Upper lobe of right lung (tissue), 1 donor: ENCODE data around the gene OR2T5. TPM values are rescaled to one million over a fixed set of nuclear protein-coding genes. Genes with fewer than 3 reads are reported as not detected.
"Not testable (repeated sequence)": the region's sequence is repeated elsewhere in the genome, so short reads cannot be mapped to it uniquely, and the experiment has no call there.

Experiments used
- ATAC-seq: fragments of 200-7000 bp; cut with Tn5 transposase; one replicate; pipeline ENCODE4 v1.9.1; 2020; ENCODE audit warnings: mild to moderate bottlenecking, moderate library complexity
- DNase-seq: peaks from one replicate; pipeline ENCODE4 v3.0.0-alpha.2; 2020
- H3K27ac ChIP-seq: fragments of 200-600 bp; one replicate; pipeline ENCODE4 v1.8.0; 2022
- H3K27me3 ChIP-seq: fragments of 200-600 bp; one replicate; pipeline ENCODE4 v1.8.0; 2022; ENCODE audit warnings: mild to moderate bottlenecking
- H3K36me3 ChIP-seq: fragments of 200-600 bp; one replicate; pipeline ENCODE4 v1.8.0; 2022
- H3K4me1 ChIP-seq: fragments of 200-600 bp; one replicate; pipeline ENCODE4 v1.8.0; 2022
- H3K4me3 ChIP-seq: fragments of 200-600 bp; one replicate; pipeline ENCODE4 v1.8.0; 2022; ENCODE audit warnings: mild to moderate bottlenecking
- H3K9me3 ChIP-seq: fragments of 200-600 bp; one replicate; pipeline ENCODE4 v1.8.0; 2022
- CTCF ChIP-seq: fragments of 200-600 bp; IDR thresholded peaks from one replicate; pipeline ENCODE4 v1.8.0; 2022; ENCODE audit warnings: antibody characterized with exemption
- intact Hi-C: fragments of 100-400 bp; cut with DNase I; formaldehyde crosslinking; loops from one replicate; pipeline ENCODE4 v1.11.0; 2022
- total RNA-seq: library from RNA; stranded (reverse); fragmentation: NEBNext Ultra II Directional; extraction: Animal tissue kit (Norgen Biotek cat#: 25700); gene quantifications from one replicate; pipeline ENCODE4 v1.2.1, GENCODE V29; 2021
- donor health status: DM: no; HTN: yes; CAD: no; lungs with severe emphysema.

The OR2T5 gene
- total RNA-seq, 1 donor from 2014 or later: not detected

- no peaks in the 10 kb centered on the region for H3K27me3 ChIP-seq
- no peaks in the 10 kb centered on the region for H3K4me1 ChIP-seq
- ATAC-seq (no peak), DNase-seq (no peak)
- H3K36me3 ChIP-seq: no peaks in the 10 kb centered on the region
- H3K4me3 ChIP-seq: no peak overlapping the region
- intact Hi-C loops: no loop called here
- TF ChIP-seq CTCF: no peak
- no peak overlapping the region for H3K27ac ChIP-seq
- H3K9me3 ChIP-seq: no peaks in the 10 kb centered on the region
Measured at GRCh38 chr1:248471154-248471553, 17.2 kb upstream of the OR2T5 start.

- not testable (repeated sequence) for H3K4me3 ChIP-seq
Measured at GRCh38 chr1:248472111-248472510, 16.3 kb upstream of the OR2T5 start.

GRCh38 chr1:248473051-248473450 is 15.3 kb upstream of the OR2T5 start, which contains the start of gene OR2T3:
TSS of gene OR2T3 (plus strand) at chr1:248473351. CDS start at chr1:248473351, 0 bp downstream.
- intact Hi-C loops, H3K27ac ChIP-seq, ATAC-seq, H3K36me3 ChIP-seq, H3K4me3 ChIP-seq, H3K27me3 ChIP-seq, DNase-seq, H3K4me1 ChIP-seq, H3K9me3 ChIP-seq: not testable (repeated sequence)

More at GRCh38 chr1:248472111-248472510, 16.3 kb upstream of the OR2T5 start:
- H3K4me1 ChIP-seq, intact Hi-C loops, DNase-seq, H3K27ac ChIP-seq, H3K36me3 ChIP-seq, H3K9me3 ChIP-seq, ATAC-seq, H3K27me3 ChIP-seq: not testable (repeated sequence)

GRCh38 chr1:248475660-248476059 is 12.7 kb upstream of the OR2T5 start:
- intact Hi-C loops, ATAC-seq, H3K27me3 ChIP-seq, H3K4me1 ChIP-seq, H3K36me3 ChIP-seq, H3K4me3 ChIP-seq, H3K9me3 ChIP-seq, DNase-seq, H3K27ac ChIP-seq: not testable (repeated sequence)

- ATAC-seq, H3K27me3 ChIP-seq, H3K27ac ChIP-seq, intact Hi-C loops, H3K4me3 ChIP-seq, H3K4me1 ChIP-seq, H3K36me3 ChIP-seq, DNase-seq, H3K9me3 ChIP-seq: not testable (repeated sequence)
Measured at GRCh38 chr1:248481686-248482579, 6.5 kb upstream of the OR2T5 start.

- H3K36me3 ChIP-seq, H3K4me3 ChIP-seq, ATAC-seq, intact Hi-C loops, H3K27ac ChIP-seq, H3K27me3 ChIP-seq, H3K9me3 ChIP-seq, H3K4me1 ChIP-seq, DNase-seq: not testable (repeated sequence)
Measured at GRCh38 chr1:248496661-248497060, 8.3 kb downstream of the OR2T5 start.

- H3K9me3 ChIP-seq, H3K4me1 ChIP-seq, H3K36me3 ChIP-seq, intact Hi-C loops, H3K27me3 ChIP-seq, H3K4me3 ChIP-seq, H3K27ac ChIP-seq, DNase-seq: not testable (repeated sequence)
- peak; percentile 35 for ATAC-seq
Measured at GRCh38 chr1:248500305-248501035, 12.1 kb downstream of the OR2T5 start.

GRCh38 chr1:248507773-248508172 is 19.4 kb downstream of the OR2T5 start, which contains the start of gene OR2G6:
TSS of gene OR2G6 (plus strand) at chr1:248508073. CDS start at chr1:248521647, 13,574 bp downstream.
- H3K27me3 ChIP-seq, DNase-seq, ATAC-seq, H3K9me3 ChIP-seq, H3K4me1 ChIP-seq, H3K36me3 ChIP-seq, intact Hi-C loops, H3K27ac ChIP-seq, H3K4me3 ChIP-seq: not testable (repeated sequence)

GRCh38 chr1:248510217-248510616 is 21.8 kb downstream of the OR2T5 start:
- ATAC-seq: not testable (repeated sequence)

More at GRCh38 chr1:248510217-248510616, 21.8 kb downstream of the OR2T5 start:
- H3K27me3 ChIP-seq, DNase-seq, H3K9me3 ChIP-seq, H3K4me1 ChIP-seq, H3K27ac ChIP-seq, intact Hi-C loops, H3K36me3 ChIP-seq, H3K4me3 ChIP-seq: not testable (repeated sequence)
